HUES64 (cell line): ENCODE measurements around the gene ZNF462.

ENCODE experiments used
- H3K27ac ChIP-seq: 2 replicates; pipeline ENCODE4 v1.7.0; 2013; ENCODE audit warnings: low read depth, low read length, inconsistent platforms
- H3K27me3 ChIP-seq: 2 replicates; pipeline ENCODE4 v1.6.1; 2013; ENCODE audit warnings: mild to moderate bottlenecking, low read length; ENCODE audit not compliant: insufficient read depth
- H3K36me3 ChIP-seq: 2 replicates; pipeline ENCODE4 v1.6.1; 2013; ENCODE audit warnings: mild to moderate bottlenecking, low read length; ENCODE audit not compliant: insufficient read depth
- H3K4me1 ChIP-seq: 2 replicates; pipeline ENCODE4 v1.6.1; 2013; ENCODE audit warnings: mild to moderate bottlenecking, low read length, moderate library complexity; ENCODE audit not compliant: insufficient read depth
- H3K4me3 ChIP-seq: 2 replicates; pipeline ENCODE4 v1.5.1; 2013; ENCODE audit warnings: mild to moderate bottlenecking, low read length, moderate library complexity
- H3K9ac ChIP-seq: 2 replicates; pipeline ENCODE4 v1.6.1; 2013; ENCODE audit warnings: mild to moderate bottlenecking, low read depth, low read length
- H3K9me3 ChIP-seq: 2 replicates; pipeline ENCODE4 v1.6.1; 2013; ENCODE audit warnings: low read depth, low read length; ENCODE audit not compliant: insufficient read depth
- WGBS: fragments of 150-250, 120-280 bp; methylation state at CpG from one replicate; pipeline ENCODE4 v1.1.7; 2013; ENCODE audit warnings: missing lambda C conversion rate; 5-methylcytosine and 5-hydroxymethylcytosine counted together

The ZNF462 gene

GRCh38 chr9:106878934-106879333 is 16.0 kb downstream of the ZNF462 start:
- peak overlapping the region; percentile 70 for H3K27ac ChIP-seq
- peaks cover 87% of the 10 kb centered on the region for H3K4me1 ChIP-seq
- no peaks in the 10 kb centered on the region for H3K9me3 ChIP-seq
- peak overlapping the region; percentile 38 for H3K4me3 ChIP-seq
- H3K9ac ChIP-seq, result no peak overlapping the region; the same call in 1 of the 2 replicates
- H3K36me3 ChIP-seq, result peaks cover 24% of the 10 kb centered on the region
- no peaks in the 10 kb centered on the region for H3K27me3 ChIP-seq
- 37% methylated on average over 4 of the region's 4 CpGs for WGBS

- no peak overlapping the region for H3K9ac ChIP-seq
- peaks cover 87% of the 10 kb centered on the region for H3K4me1 ChIP-seq
- peak overlapping the region; percentile 28; the same call in 1 of the 2 replicates for H3K27ac ChIP-seq
- 80% methylated on average over 3 of the region's 3 CpGs for WGBS
- H3K4me3 ChIP-seq, result no peak overlapping the region
- H3K9me3 ChIP-seq, result no peaks in the 10 kb centered on the region
- H3K36me3 ChIP-seq, result peaks cover 24% of the 10 kb centered on the region
- no peaks in the 10 kb centered on the region for H3K27me3 ChIP-seq
Measured at GRCh38 chr9:106879439-106879882, 16.5 kb downstream of the ZNF462 start.

- Histone ChIP-seq H3K27me3 (no peaks in the 10 kb centered on the region), H3K4me3 (no peak overlapping the region), H3K27ac (no peak overlapping the region), H3K36me3 (peaks cover 26% of the 10 kb centered on the region), H3K9ac (no peak overlapping the region), H3K9me3 (no peaks in the 10 kb centered on the region), H3K4me1 (peaks cover 81% of the 10 kb centered on the region)
- 93% methylated on average over 4 of the region's 5 CpGs for WGBS
Measured at GRCh38 chr9:106880081-106880480, 17.1 kb downstream of the ZNF462 start.

GRCh38 chr9:106880863-106881262 is 17.9 kb downstream of the ZNF462 start:
- H3K27me3 ChIP-seq, result no peaks in the 10 kb centered on the region
- WGBS, result 95% methylated on average over 5 of the region's 6 CpGs
- no peak overlapping the region for H3K9ac ChIP-seq
- H3K4me3 ChIP-seq, result no peak overlapping the region
- no peaks in the 10 kb centered on the region for H3K9me3 ChIP-seq
- H3K36me3 ChIP-seq, result peaks cover 26% of the 10 kb centered on the region
- H3K4me1 ChIP-seq, result peaks cover 78% of the 10 kb centered on the region
- H3K27ac ChIP-seq, result no peak overlapping the region

- peaks cover 29% of the 10 kb centered on the region for H3K36me3 ChIP-seq
- H3K9me3 ChIP-seq, result no peaks in the 10 kb centered on the region
- no peak overlapping the region for H3K4me3 ChIP-seq
- no peaks in the 10 kb centered on the region for H3K27me3 ChIP-seq
- no peak overlapping the region for H3K27ac ChIP-seq
- no peak overlapping the region for H3K9ac ChIP-seq
- H3K4me1 ChIP-seq, result peaks cover 63% of the 10 kb centered on the region
- WGBS, result 99% methylated on average over 4 of the region's 4 CpGs
Measured at GRCh38 chr9:106883030-106883429, 20.1 kb downstream of the ZNF462 start.

GRCh38 chr9:106883626-106884190 is 20.7 kb downstream of the ZNF462 start:
- H3K9me3 ChIP-seq, result no peaks in the 10 kb centered on the region
- H3K36me3 ChIP-seq, result peaks cover 29% of the 10 kb centered on the region
- H3K4me3 ChIP-seq, result no peak overlapping the region
- no peaks in the 10 kb centered on the region for H3K27me3 ChIP-seq
- H3K9ac ChIP-seq, result no peak overlapping the region
- WGBS, result 91% methylated on average over 2 of the region's 2 CpGs
- H3K27ac ChIP-seq, result 0 out of 2 replicates have a peak overlapping the region, but pooled peaks have one; percentile 8
- peaks cover 62% of the 10 kb centered on the region for H3K4me1 ChIP-seq

GRCh38 chr9:106885451-106885850 is 22.5 kb downstream of the ZNF462 start:
- no peak overlapping the region for H3K9ac ChIP-seq
- H3K36me3 ChIP-seq, result peaks cover 20% of the 10 kb centered on the region
- no peaks in the 10 kb centered on the region for H3K27me3 ChIP-seq
- WGBS, result 89% methylated on average over 2 of the region's 2 CpGs
- H3K27ac ChIP-seq, result no peak overlapping the region
- peaks cover 62% of the 10 kb centered on the region for H3K4me1 ChIP-seq
- no peaks in the 10 kb centered on the region for H3K9me3 ChIP-seq
- no peak overlapping the region for H3K4me3 ChIP-seq

GRCh38 chr9:106886111-106887046 is 23.4 kb downstream of the ZNF462 start:
- H3K4me1 ChIP-seq, result peaks cover 64% of the 10 kb centered on the region

GRCh38 chr9:106887066-106887465 is 24.1 kb downstream of the ZNF462 start:
- WGBS, result 98% methylated on average over 1 of the region's 2 CpGs
- H3K9ac ChIP-seq, result no peak overlapping the region
- peaks cover 69% of the 10 kb centered on the region for H3K4me1 ChIP-seq
- no peak overlapping the region for H3K4me3 ChIP-seq
- no peaks in the 10 kb centered on the region for H3K27me3 ChIP-seq
- peaks cover 10% of the 10 kb centered on the region; the same call in 1 of the 2 replicates for H3K36me3 ChIP-seq
- no peaks in the 10 kb centered on the region for H3K9me3 ChIP-seq
- H3K27ac ChIP-seq, result no peak overlapping the region

More at GRCh38 chr9:106886111-106887046, 23.4 kb downstream of the ZNF462 start:
- H3K27ac ChIP-seq, result no peak overlapping the region
- WGBS, result 95% methylated on average over 6 of the region's 6 CpGs
- H3K9me3 ChIP-seq, result no peaks in the 10 kb centered on the region
- H3K36me3 ChIP-seq, result peaks cover 11% of the 10 kb centered on the region; the same call in 1 of the 2 replicates
- H3K4me3 ChIP-seq, result no peak overlapping the region
- no peaks in the 10 kb centered on the region for H3K27me3 ChIP-seq
- H3K9ac ChIP-seq, result no peak overlapping the region

- 52% methylated on average over 7 of the region's 7 CpGs for WGBS
- H3K27ac ChIP-seq, result peak overlapping the region; percentile 48; the same call in 1 of the 2 replicates
Measured at GRCh38 chr9:106889061-106889590, 26.2 kb downstream of the ZNF462 start.

GRCh38 chr9:106890608-106891007 is 27.6 kb downstream of the ZNF462 start:
- 77% methylated on average over 4 of the region's 4 CpGs for WGBS
- H3K36me3 ChIP-seq, result peaks cover 8% of the 10 kb centered on the region; the same call in 1 of the 2 replicates
- no peak overlapping the region for H3K4me3 ChIP-seq
- peak overlapping the region; percentile 90 for H3K27ac ChIP-seq
- peaks cover 78% of the 10 kb centered on the region for H3K4me1 ChIP-seq
- H3K27me3 ChIP-seq, result no peaks in the 10 kb centered on the region
- no peak overlapping the region for H3K9ac ChIP-seq
- H3K9me3 ChIP-seq, result no peaks in the 10 kb centered on the region

More at GRCh38 chr9:106889061-106889590, 26.2 kb downstream of the ZNF462 start:
- no peaks in the 10 kb centered on the region for H3K27me3 ChIP-seq
- peaks cover 74% of the 10 kb centered on the region for H3K4me1 ChIP-seq
- no peak overlapping the region for H3K4me3 ChIP-seq
- H3K9ac ChIP-seq, result no peak overlapping the region
- H3K9me3 ChIP-seq, result no peaks in the 10 kb centered on the region
- peaks cover 10% of the 10 kb centered on the region; the same call in 1 of the 2 replicates for H3K36me3 ChIP-seq
